Stomach (tissue), 4 donors: ENCODE results near the gene TNFSF9.

Experiments
- EP300 ChIP-seq: sonication (generic); formaldehyde crosslinking; IDR thresholded peaks from one replicate; pipeline ENCODE4 v1.6.1; 2017; ENCODE audit warnings: antibody characterized with exemption
- POLR2A ChIP-seq, 4 donors: fragments of 450-650 bp; IDR thresholded peaks; one replicate each; pipeline ENCODE4 v1.6.1; 2016; ENCODE audit warnings: antibody characterized with exemption in 4 of 4, control low read depth in 2 of 4, mild to moderate bottlenecking in 1 of 4, moderate library complexity in 1 of 4
- TF ChIP-seq, protein P1 (sequence below), 7 experiments: fragments of 450-650 bp in 4 of 7; fragments of 200-600 bp in 3 of 7; sonication (generic) in 3 of 7; IDR thresholded peaks; one replicate each; pipeline ENCODE4 v1.5.1; 2016 to 2019; ENCODE audit warnings: antibody characterized with exemption in 7 of 7, control low read depth in 2 of 7, mild to moderate bottlenecking in 1 of 7

DNA sequence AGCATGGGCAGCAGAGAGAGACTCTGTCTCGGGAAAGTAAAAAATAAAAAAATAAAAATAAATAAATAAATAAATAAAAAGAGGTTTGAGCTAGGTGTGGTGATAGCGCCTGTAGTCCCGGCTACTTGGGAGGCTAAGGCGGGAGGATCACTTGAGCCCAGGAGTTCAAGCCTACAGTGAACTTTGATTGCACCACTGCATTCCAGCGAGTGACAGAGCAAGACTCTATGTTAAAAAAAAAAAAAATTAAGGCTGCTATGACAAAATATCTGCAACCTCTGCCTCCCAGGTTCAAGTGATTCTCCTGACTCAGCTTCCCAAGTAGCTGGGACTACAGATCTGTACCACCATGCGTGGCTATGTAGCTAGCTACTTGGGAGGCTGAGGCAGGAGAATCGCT lies 46.0 kb upstream of the TNFSF9 start:
- TF ChIP-seq POLR2A (IDR thresholded peaks at IDR 0.05): no peak
- TF ChIP-seq EP300: no peak
- TF ChIP-seq, protein P1, sequence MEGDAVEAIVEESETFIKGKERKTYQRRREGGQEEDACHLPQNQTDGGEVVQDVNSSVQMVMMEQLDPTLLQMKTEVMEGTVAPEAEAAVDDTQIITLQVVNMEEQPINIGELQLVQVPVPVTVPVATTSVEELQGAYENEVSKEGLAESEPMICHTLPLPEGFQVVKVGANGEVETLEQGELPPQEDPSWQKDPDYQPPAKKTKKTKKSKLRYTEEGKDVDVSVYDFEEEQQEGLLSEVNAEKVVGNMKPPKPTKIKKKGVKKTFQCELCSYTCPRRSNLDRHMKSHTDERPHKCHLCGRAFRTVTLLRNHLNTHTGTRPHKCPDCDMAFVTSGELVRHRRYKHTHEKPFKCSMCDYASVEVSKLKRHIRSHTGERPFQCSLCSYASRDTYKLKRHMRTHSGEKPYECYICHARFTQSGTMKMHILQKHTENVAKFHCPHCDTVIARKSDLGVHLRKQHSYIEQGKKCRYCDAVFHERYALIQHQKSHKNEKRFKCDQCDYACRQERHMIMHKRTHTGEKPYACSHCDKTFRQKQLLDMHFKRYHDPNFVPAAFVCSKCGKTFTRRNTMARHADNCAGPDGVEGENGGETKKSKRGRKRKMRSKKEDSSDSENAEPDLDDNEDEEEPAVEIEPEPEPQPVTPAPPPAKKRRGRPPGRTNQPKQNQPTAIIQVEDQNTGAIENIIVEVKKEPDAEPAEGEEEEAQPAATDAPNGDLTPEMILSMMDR (IDR thresholded peaks at IDR 0.05): no peak
